ENCODE results near the gene MASP2.
A peak's percentile ranks its signal among the peaks of the same experiment; 100 is the strongest.
"Not testable (repeated sequence)": the region's sequence is repeated elsewhere in the genome, so short reads cannot be mapped to it uniquely, and the experiment has no call there.

Gene MASP2

GRCh38 chr1:11037740-11038182 is 9.3 kb downstream of the MASP2 start:
- Mint-ChIP-seq H3K27me3 (no peaks in the 10 kb centered on the region), H3K9me3 (no peaks in the 10 kb centered on the region), H3K36me3 (no peaks in the 10 kb centered on the region), H3K27ac (no peak overlapping the region), H3K4me3 (no peak overlapping the region), H3K4me1 (no peaks in the 10 kb centered on the region)
- peak; percentile 84 to 85 for DNase-seq (ENCODE audit: low spot score in 2 of 2)
- peak; percentile 100 for ATAC-seq (ENCODE audit: low read depth)

GRCh38 chr1:11037019-11037739 is 9.9 kb downstream of the MASP2 start:
- H3K36me3 Mint-ChIP-seq; H3K9me3 Mint-ChIP-seq; H3K4me1 Mint-ChIP-seq; ATAC-seq (ENCODE audit: low read depth); H3K27me3 Mint-ChIP-seq; DNase-seq (ENCODE audit: low spot score in 2 of 2); H3K27ac Mint-ChIP-seq; H3K4me3 Mint-ChIP-seq: not testable (repeated sequence)

- Mint-ChIP-seq H3K9me3 (no peaks in the 10 kb centered on the region), H3K4me1 (peaks cover 4% of the 10 kb centered on the region), H3K27me3 (no peaks in the 10 kb centered on the region), H3K27ac (no peak overlapping the region), H3K36me3 (peaks cover 3% of the 10 kb centered on the region), H3K4me3 (no peak overlapping the region)
- DNase-seq (ENCODE audit: low spot score in 2 of 2) (no peak), ATAC-seq (ENCODE audit: low read depth) (no peak)
Measured at GRCh38 chr1:11031624-11032262, 15.3 kb downstream of the MASP2 start.

- Mint-ChIP-seq H3K27ac (no peak overlapping the region), H3K4me3 (no peak overlapping the region), H3K36me3 (peaks cover 3% of the 10 kb centered on the region), H3K27me3 (no peaks in the 10 kb centered on the region), H3K9me3 (no peaks in the 10 kb centered on the region), H3K4me1 (peaks cover 4% of the 10 kb centered on the region)
- no peak for DNase-seq (ENCODE audit: low spot score in 2 of 2)
- no peak for ATAC-seq (ENCODE audit: low read depth)
Measured at GRCh38 chr1:11030865-11031264, 16.2 kb downstream of the MASP2 start.

- no peaks in the 10 kb centered on the region for H3K9me3 Mint-ChIP-seq
- H3K4me3 Mint-ChIP-seq: no peak overlapping the region
- H3K4me1 Mint-ChIP-seq: peaks cover 14% of the 10 kb centered on the region
- H3K27ac Mint-ChIP-seq: no peak overlapping the region
- DNase-seq (ENCODE audit: low spot score in 2 of 2) (no peak), ATAC-seq (ENCODE audit: low read depth) (no peak)
- no peaks in the 10 kb centered on the region for H3K27me3 Mint-ChIP-seq
- H3K36me3 Mint-ChIP-seq: peaks cover 12% of the 10 kb centered on the region
Measured at GRCh38 chr1:11028018-11028417, 19.0 kb downstream of the MASP2 start.

GRCh38 chr1:11027316-11027715 is 19.7 kb downstream of the MASP2 start:
- DNase-seq (ENCODE audit: low spot score in 2 of 2) (no peak), ATAC-seq (ENCODE audit: low read depth) (no peak)
- Mint-ChIP-seq H3K9me3 (no peaks in the 10 kb centered on the region), H3K27ac (no peak overlapping the region), H3K4me1 (peaks cover 14% of the 10 kb centered on the region), H3K27me3 (no peaks in the 10 kb centered on the region), H3K36me3 (peaks cover 14% of the 10 kb centered on the region), H3K4me3 (no peak overlapping the region)

- Mint-ChIP-seq H3K27me3 (no peaks in the 10 kb centered on the region), H3K4me3 (no peak overlapping the region), H3K36me3 (peaks cover 17% of the 10 kb centered on the region), H3K9me3 (no peaks in the 10 kb centered on the region), H3K27ac (no peak overlapping the region), H3K4me1 (peaks cover 17% of the 10 kb centered on the region)
- no peak for DNase-seq (ENCODE audit: low spot score in 2 of 2)
- no peak for ATAC-seq (ENCODE audit: low read depth)
Measured at GRCh38 chr1:11026903-11027302, 20.1 kb downstream of the MASP2 start.

- Mint-ChIP-seq H3K27me3 (no peaks in the 10 kb centered on the region), H3K27ac (no peak overlapping the region), H3K4me1 (peaks cover 18% of the 10 kb centered on the region), H3K4me3 (no peak overlapping the region), H3K9me3 (no peaks in the 10 kb centered on the region), H3K36me3 (peaks cover 18% of the 10 kb centered on the region)
- DNase-seq (ENCODE audit: low spot score in 2 of 2) (no peak), ATAC-seq (ENCODE audit: low read depth) (no peak)
Measured at GRCh38 chr1:11026052-11026451, 21.0 kb downstream of the MASP2 start.

- peaks cover 18% of the 10 kb centered on the region for H3K36me3 Mint-ChIP-seq
- no peak overlapping the region for H3K27ac Mint-ChIP-seq
- no peak overlapping the region for H3K4me3 Mint-ChIP-seq
Measured at GRCh38 chr1:11025618-11026017, 21.4 kb downstream of the MASP2 start.

GRCh38 chr1:11024874-11025203 is 22.2 kb downstream of the MASP2 start:
- H3K27me3 Mint-ChIP-seq: no peaks in the 10 kb centered on the region
- H3K36me3 Mint-ChIP-seq: peaks cover 20% of the 10 kb centered on the region
- H3K4me3 Mint-ChIP-seq: no peak overlapping the region
- H3K9me3 Mint-ChIP-seq: no peaks in the 10 kb centered on the region
- no peak overlapping the region for H3K27ac Mint-ChIP-seq
- no peak for DNase-seq (ENCODE audit: low spot score in 2 of 2)
- H3K4me1 Mint-ChIP-seq: peaks cover 16% of the 10 kb centered on the region
- no peak for ATAC-seq (ENCODE audit: low read depth)

More at GRCh38 chr1:11025618-11026017, 21.4 kb downstream of the MASP2 start:
- Mint-ChIP-seq H3K9me3 (no peaks in the 10 kb centered on the region), H3K4me1 (peaks cover 16% of the 10 kb centered on the region), H3K27me3 (no peaks in the 10 kb centered on the region)
- no peak for ATAC-seq (ENCODE audit: low read depth)
- DNase-seq (ENCODE audit: low spot score in 2 of 2): no peak

- H3K27me3 Mint-ChIP-seq: no peaks in the 10 kb centered on the region
- peak overlapping the region; percentile 25 for H3K27ac Mint-ChIP-seq
- DNase-seq (ENCODE audit: low spot score in 2 of 2): no peak
- H3K4me1 Mint-ChIP-seq: peaks cover 16% of the 10 kb centered on the region
- no peak overlapping the region for H3K4me3 Mint-ChIP-seq
- peaks cover 20% of the 10 kb centered on the region for H3K36me3 Mint-ChIP-seq
- no peaks in the 10 kb centered on the region for H3K9me3 Mint-ChIP-seq
- ATAC-seq (ENCODE audit: low read depth): no peak
Measured at GRCh38 chr1:11024154-11024873, 22.7 kb downstream of the MASP2 start.

GRCh38 chr1:11023201-11023600 is 23.8 kb downstream of the MASP2 start:
- peaks cover 26% of the 10 kb centered on the region for H3K36me3 Mint-ChIP-seq
- H3K27me3 Mint-ChIP-seq: no peaks in the 10 kb centered on the region
- DNase-seq (ENCODE audit: low spot score in 2 of 2) (no peak), ATAC-seq (ENCODE audit: low read depth) (no peak)
- H3K4me1 Mint-ChIP-seq: peaks cover 18% of the 10 kb centered on the region
- H3K27ac Mint-ChIP-seq: no peak overlapping the region
- H3K9me3 Mint-ChIP-seq: no peaks in the 10 kb centered on the region
- no peak overlapping the region for H3K4me3 Mint-ChIP-seq

GRCh38 chr1:11019971-11020370 is 27.1 kb downstream of the MASP2 start:
- no peak overlapping the region for H3K27ac Mint-ChIP-seq
- no peaks in the 10 kb centered on the region for H3K9me3 Mint-ChIP-seq
- ATAC-seq (ENCODE audit: low read depth) (no peak), DNase-seq (ENCODE audit: low spot score in 2 of 2) (no peak)
- H3K36me3 Mint-ChIP-seq: peaks cover 25% of the 10 kb centered on the region
- no peak overlapping the region for H3K4me3 Mint-ChIP-seq
- H3K27me3 Mint-ChIP-seq: no peaks in the 10 kb centered on the region
- peaks cover 21% of the 10 kb centered on the region for H3K4me1 Mint-ChIP-seq

- ATAC-seq (ENCODE audit: low read depth); H3K27me3 Mint-ChIP-seq; H3K9me3 Mint-ChIP-seq; H3K4me3 Mint-ChIP-seq; H3K27ac Mint-ChIP-seq; DNase-seq (ENCODE audit: low spot score in 2 of 2): not testable (repeated sequence)
- Mint-ChIP-seq H3K36me3 (peaks cover 28% of the 10 kb centered on the region), H3K4me1 (peaks cover 23% of the 10 kb centered on the region)
Measured at GRCh38 chr1:11019358-11019757, 27.7 kb downstream of the MASP2 start.

Measured in memory B cell (primary cell).